NCI-H2227 (cell line): ENCODE results near the gene KRTAP12-3.
A peak's percentile ranks its signal among the peaks of the same experiment; 100 is the strongest.
"Not testable (repeated sequence)": the region's sequence is repeated elsewhere in the genome, so short reads cannot be mapped to it uniquely, and the experiment has no call there.

Experiments used
- DNase-seq: peaks from one replicate; lab custom pipeline; 2025; ENCODE audit not compliant: unreplicated experiment; lab: John Stamatoyannopoulos, UW

The KRTAP12-3 gene

GRCh38 chr21:44627181-44627822, 30.4 kb upstream of the KRTAP12-3 start:
- not testable (repeated sequence) for DNase-seq

GRCh38 chr21:44627831-44628233, 29.9 kb upstream of the KRTAP12-3 start:
- not testable (repeated sequence) for DNase-seq

GRCh38 chr21:44628707-44629391, 28.9 kb upstream of the KRTAP12-3 start:
- no peak for DNase-seq

- DNase-seq, result no peak
Measured at GRCh38 chr21:44630440-44630839, 27.3 kb upstream of the KRTAP12-3 start.

DNA sequence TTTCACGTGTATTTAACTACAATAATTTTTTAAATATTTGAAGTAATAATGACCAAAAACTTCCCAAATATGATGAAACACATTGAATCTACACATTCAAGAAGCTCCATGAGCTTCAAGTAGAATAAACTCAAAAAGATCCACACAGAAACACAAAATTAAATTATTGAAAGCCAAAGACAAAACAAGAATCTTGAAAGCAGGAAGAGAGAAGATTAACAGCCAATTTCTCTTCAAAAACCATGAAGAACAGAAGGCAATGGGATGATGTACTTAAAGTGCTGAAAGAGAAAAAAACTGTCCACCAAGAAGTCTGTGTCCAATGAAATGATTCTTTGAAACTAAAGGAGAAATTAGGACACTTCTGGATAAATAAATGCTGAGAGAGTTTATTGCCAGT, 25.7 kb upstream of the KRTAP12-3 start:
- no peak for DNase-seq

GRCh38 chr21:44636209-44637017, 21.3 kb upstream of the KRTAP12-3 start:
- no peak for DNase-seq

DNA sequence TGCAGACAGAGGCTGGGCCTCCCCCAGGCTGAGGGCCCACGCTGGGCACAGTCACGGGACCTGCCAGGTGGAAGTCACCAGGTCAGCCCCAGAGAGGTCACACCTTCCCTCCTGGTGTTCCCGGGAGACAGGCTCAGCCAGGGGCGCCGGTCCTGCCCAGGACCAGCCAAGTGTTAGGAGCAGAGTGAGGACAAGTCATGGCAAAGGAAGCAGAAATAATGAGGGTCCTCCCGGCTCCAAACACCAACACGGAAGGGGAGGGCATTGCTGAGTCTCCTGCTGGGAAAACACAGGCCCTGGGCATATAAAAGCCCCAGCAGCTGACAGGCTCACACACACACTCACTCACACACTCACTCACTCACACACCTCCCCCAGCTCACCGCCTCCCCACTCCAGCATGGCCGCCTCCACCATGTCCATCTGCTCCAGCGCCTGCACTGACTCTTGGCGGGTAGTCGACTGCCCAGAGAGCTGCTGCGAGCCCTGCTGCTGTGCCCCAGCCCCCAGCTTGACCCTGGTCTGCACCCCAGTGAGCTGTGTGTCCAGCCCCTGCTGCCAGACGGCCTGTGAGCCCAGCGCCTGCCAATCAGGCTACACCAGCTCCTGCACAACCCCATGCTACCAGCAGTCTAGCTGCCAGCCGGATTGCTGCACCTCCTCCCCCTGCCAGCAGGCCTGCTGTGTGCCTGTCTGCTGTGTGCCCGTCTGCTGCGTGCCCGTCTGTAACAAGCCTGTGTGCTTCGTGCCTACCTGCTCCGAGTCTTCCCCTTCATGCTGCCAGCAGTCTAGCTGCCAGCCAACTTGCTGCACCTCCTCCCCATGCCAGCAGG, 20.5 kb upstream of the KRTAP12-3 start, which contains the start of gene KRTAP10-10:
TSS of gene KRTAP10-10 (plus strand) at position 339 of the 833 bp plus-strand sequence. CDS start at position 401, 62 bp downstream.
- DNase-seq, result peak; percentile 66

DNA sequence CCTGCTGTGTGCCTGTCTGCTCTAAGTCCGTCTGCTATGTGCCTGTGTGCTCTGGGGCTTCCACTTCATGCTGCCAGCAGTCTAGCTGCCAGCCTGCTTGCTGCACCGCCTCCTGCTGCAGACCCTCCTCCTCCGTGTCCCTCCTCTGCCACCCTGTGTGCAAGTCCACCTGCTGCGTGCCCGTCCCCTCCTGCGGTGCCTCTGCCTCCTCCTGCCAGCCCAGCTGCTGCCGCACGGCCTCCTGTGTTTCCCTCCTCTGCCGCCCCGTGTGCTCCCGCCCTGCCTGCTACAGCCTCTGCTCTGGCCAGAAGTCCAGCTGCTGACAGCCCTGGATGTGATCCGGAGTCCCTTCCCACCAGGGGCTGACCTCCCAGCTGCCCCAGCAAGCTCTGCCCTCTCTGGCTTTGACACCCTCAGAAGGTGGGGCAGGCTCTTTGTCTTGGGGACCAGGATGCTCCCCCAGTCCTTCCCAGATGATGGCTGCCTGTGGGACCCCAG, 19.8 kb upstream of the KRTAP12-3 start:
- not testable (repeated sequence) for DNase-seq

DNA sequence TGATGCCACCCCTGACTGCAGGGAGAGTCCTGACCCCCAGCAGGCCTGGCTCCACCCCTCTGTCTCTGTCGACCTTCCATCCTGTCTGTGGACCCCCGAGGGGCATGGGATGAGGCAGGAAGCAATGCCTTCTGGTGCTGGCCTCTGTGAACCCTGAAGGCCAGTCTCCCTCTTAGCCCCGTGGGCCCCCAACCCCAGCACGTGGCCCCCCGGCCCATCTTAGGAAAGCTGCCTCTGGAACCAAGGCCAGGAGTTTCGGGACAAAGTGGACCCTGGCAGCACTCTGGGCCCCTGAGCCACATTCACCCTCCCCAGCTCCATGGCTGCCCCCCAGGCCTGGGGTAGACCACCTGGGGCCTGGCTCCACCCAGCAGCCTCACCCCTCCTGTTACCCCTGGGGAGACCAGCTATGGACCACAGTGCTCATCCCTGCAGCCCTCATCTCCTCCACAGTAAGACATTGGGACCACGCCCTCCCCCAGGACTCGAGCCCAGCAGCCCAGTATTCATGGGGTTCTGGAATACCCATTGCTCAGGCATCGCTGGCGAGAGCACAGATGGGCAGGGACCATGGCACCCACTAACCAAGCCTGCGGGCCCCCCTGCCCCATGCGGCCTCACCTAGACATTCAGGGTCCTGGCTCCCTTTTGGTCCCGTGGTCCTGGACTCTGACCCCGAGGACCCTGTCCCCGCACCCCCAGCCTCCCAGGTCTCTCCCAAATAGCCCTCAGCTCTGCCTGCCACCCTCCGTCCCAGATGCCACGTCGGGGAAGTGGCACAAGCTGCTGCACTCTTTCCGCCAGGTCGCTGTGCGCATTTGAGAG, 19.0 kb upstream of the KRTAP12-3 start:
- DNase-seq, result not testable (repeated sequence)

DNA sequence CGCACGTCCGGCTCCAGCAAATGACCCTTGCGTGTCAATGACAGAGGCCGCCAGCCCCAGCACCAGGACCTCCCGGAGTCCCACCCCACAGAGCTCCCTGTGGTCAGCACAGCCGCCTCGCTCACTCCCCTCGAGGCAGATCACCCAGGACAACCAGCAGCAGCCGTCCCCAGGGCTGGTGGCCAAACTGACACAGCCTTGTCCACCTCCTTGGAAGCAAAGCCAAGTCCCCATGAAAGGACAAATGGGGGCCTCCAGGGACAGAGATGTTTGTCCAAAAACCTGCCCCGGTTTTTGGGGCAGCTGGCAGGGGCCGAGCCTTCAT, 18.4 kb upstream of the KRTAP12-3 start:
- DNase-seq, result no peak

DNA sequence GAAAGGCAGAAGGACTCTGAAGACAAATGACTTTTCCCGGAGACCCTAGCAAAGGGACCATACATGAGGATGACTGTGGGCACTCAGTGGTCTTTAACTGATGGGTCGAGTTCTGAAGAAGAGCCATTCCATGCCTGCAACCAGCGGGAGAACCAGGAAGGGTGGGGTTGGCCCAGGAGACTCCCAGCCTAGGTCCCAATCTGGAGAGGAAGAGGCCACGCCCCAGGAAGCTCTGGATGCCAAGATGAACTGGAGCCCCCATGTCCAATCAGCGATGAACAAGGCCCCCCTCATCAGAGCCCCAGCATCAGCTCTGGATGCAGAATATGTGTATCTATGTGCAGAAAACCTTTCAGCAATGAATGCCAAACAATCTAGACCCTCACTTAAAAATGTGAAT, 17.0 kb upstream of the KRTAP12-3 start:
- DNase-seq, result no peak

DNA sequence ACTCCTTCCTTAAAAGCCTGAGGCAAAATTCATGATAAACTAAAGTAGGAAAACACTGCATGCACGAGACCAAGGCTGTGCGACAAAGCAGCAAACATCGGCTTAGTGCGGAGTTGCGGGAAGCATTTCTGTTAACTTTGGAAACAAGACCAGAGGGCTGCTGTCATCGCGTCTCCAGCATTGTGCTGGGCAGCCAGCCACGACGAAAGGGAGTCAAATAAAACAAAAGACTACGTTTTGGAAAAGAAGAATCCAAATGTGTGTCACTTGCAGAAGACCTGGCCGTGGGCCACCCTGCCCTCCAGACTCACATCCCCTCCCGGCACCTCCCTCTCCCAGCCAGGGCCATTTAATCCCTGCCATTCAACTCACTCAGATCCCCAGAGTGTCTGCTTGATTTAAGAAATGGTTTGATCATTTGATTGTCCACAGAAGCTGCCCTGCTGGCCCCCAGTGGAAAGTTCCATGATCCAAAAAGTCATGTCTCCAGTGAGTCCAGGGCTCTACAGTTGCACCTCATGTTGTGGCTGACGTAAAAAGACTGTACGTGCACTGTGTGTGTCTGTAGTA, 13.9 kb upstream of the KRTAP12-3 start:
- no peak for DNase-seq

DNA sequence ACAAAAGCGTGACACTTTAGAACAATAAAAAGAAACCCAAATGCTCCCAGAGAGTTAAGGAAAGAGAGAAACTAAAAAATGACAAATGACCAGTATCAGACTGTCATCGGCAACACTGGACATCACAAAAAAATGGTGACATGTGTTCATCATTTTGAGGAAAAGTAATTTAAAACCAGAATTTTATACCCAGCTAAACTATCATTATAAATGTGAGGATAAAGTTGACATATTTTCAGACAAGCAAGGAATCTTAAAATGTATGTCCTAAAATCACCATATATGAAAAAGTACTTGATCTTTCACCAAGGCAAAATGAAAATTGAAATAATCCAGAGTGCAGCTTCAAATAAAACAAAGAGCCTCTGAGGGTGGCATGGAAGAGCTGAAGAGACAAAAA, 12.9 kb upstream of the KRTAP12-3 start:
- no peak for DNase-seq

GRCh38 chr21:44646366-44647221, 11.1 kb upstream of the KRTAP12-3 start, which contains the start of gene KRTAP10-11:
KRTAP10-11 (plus strand) TSS chr21:44646414; CDS start chr21:44646459, 45 bp downstream.
- DNase-seq, result peak; percentile 23

- no peak for DNase-seq
Measured at GRCh38 chr21:44647222-44647552, 10.5 kb upstream of the KRTAP12-3 start.

- no peak for DNase-seq
Measured at GRCh38 chr21:44648557-44649311, 9.0 kb upstream of the KRTAP12-3 start.

GRCh38 chr21:44649521-44650100, 8.1 kb upstream of the KRTAP12-3 start:
- DNase-seq, result no peak
